ENCODE measurements around the gene ALDH7A1. TPM values are rescaled to one million over a fixed set of nuclear protein-coding genes. Genes with fewer than 3 reads are reported as not detected.

The ALDH7A1 gene
- total RNA-seq, 1 experiment from 2014 or later, result 148 TPM

DNA sequence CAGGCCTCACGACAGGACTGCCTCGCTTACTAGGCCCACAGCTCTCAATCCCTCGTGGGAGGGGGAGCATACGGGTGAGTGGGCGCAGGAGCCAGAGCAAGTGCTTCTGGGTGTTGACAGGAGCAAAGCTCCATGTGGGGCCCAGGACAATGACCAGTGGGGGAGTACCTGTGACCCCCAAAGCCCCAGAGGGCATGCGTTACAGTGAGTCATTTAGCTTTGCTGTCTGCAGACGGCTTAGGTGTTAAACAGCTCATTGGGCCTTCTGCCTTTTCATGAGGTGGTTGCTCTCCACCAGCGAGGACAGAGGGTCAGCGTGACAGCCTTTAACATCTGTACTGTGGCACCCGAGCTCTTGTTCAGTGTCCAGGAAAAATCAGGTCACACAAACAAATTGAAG is 93.6 kb downstream of the ALDH7A1 start:
- no peaks in the 10 kb centered on the region for H3K23me2 ChIP-seq (ENCODE audit: insufficient read length, low read depth, low read length, poor library complexity, severe bottlenecking)
- no peak overlapping the region for H3K14ac ChIP-seq (ENCODE audit: insufficient read depth, low read length)
- no peak overlapping the region; a peak in 1 of 7 replicates for H3K27ac Mint-ChIP-seq
- no peak overlapping the region for H3K4me2 ChIP-seq (ENCODE audit: insufficient read depth, insufficient read length, low read length)
- no peak overlapping the region for H3K27ac ChIP-seq (ENCODE audit: insufficient read length, low read depth, low read length)
- H3K27me3 ChIP-seq (ENCODE audit: insufficient read depth, low read length), result no peaks in the 10 kb centered on the region
- no peak overlapping the region for H3K18ac ChIP-seq (ENCODE audit: insufficient read length, low read depth, low read length)
- H2BK15ac ChIP-seq (ENCODE audit: low read depth, low read length), result no peak overlapping the region
- H4K91ac ChIP-seq (ENCODE audit: insufficient read length, low read depth, low read length), result no peak overlapping the region
- H2AK5ac ChIP-seq (ENCODE audit: insufficient read length, low read length), result no peak overlapping the region
- no peaks in the 10 kb centered on the region for H3K9me3 ChIP-seq (ENCODE audit: control insufficient read depth, low read depth, low read length)
- no peak overlapping the region for H3K4ac ChIP-seq (ENCODE audit: low read depth, low read length)
- no peak overlapping the region for H3K4me3 Mint-ChIP-seq
- no peak overlapping the region for H4K8ac ChIP-seq (replicated peaks; ENCODE audit: insufficient read length, low read depth, low read length)
- H2AFZ ChIP-seq (ENCODE audit: low read length), result no peak overlapping the region
- no peak overlapping the region for H2BK12ac ChIP-seq (ENCODE audit: insufficient read length, low read depth, low read length)
- DNase-seq, result no peak
- H4K5ac ChIP-seq (ENCODE audit: insufficient read length, low read depth, low read length), result no peak overlapping the region
- H3T11ph ChIP-seq (ENCODE audit: low read length), result no peak overlapping the region
- H3K79me2 ChIP-seq (ENCODE audit: insufficient read depth, low read length), result no peaks in the 10 kb centered on the region
- no peak overlapping the region for H2BK20ac ChIP-seq (ENCODE audit: low read depth, low read length, poor library complexity, severe bottlenecking)
- H3K79me1 ChIP-seq (ENCODE audit: insufficient read depth, low read depth, low read length, poor library complexity, severe bottlenecking), result no peaks in the 10 kb centered on the region
- peaks cover 8 to 11% of the 10 kb centered on the region in 2 experiments for H3K4me1 Mint-ChIP-seq
- H3K36me3 Mint-ChIP-seq (ENCODE audit: insufficient read depth in 1 of 3, low read depth in 3 of 3), result no peaks in the 10 kb centered on the region
- H3K9me3 Mint-ChIP-seq, result no peaks in the 10 kb centered on the region
- H2BK5ac ChIP-seq (ENCODE audit: insufficient read length, low read length), result no peak overlapping the region
- no peaks in the 10 kb centered on the region for H4K20me1 ChIP-seq (ENCODE audit: control insufficient read depth, insufficient read depth, insufficient read length)
- H3K27me3 Mint-ChIP-seq (ENCODE audit: low read depth), result no peaks in the 10 kb centered on the region
- H2BK120ac ChIP-seq (ENCODE audit: low read depth, low read length, poor library complexity, severe bottlenecking), result no peak overlapping the region
- no peaks in the 10 kb centered on the region for H3K4me1 ChIP-seq (ENCODE audit: insufficient read depth, low read length)
- no CpG with 5 or more reads among the region's 10 CpGs for WGBS (ENCODE audit: extremely low coverage, insufficient read length, low lambda C conversion rate)
- TF ChIP-seq, protein P1, sequence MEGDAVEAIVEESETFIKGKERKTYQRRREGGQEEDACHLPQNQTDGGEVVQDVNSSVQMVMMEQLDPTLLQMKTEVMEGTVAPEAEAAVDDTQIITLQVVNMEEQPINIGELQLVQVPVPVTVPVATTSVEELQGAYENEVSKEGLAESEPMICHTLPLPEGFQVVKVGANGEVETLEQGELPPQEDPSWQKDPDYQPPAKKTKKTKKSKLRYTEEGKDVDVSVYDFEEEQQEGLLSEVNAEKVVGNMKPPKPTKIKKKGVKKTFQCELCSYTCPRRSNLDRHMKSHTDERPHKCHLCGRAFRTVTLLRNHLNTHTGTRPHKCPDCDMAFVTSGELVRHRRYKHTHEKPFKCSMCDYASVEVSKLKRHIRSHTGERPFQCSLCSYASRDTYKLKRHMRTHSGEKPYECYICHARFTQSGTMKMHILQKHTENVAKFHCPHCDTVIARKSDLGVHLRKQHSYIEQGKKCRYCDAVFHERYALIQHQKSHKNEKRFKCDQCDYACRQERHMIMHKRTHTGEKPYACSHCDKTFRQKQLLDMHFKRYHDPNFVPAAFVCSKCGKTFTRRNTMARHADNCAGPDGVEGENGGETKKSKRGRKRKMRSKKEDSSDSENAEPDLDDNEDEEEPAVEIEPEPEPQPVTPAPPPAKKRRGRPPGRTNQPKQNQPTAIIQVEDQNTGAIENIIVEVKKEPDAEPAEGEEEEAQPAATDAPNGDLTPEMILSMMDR (conservative IDR thresholded peaks at IDR 0.05), result no peak
- H3K56ac ChIP-seq (ENCODE audit: insufficient read length, low read depth, low read length), result no peak overlapping the region
- no peak overlapping the region for H3K9ac ChIP-seq (ENCODE audit: extremely low read depth, insufficient read length, low read length)
- H3K23ac ChIP-seq (ENCODE audit: insufficient read length, low read depth, low read length), result no peak overlapping the region
